Measurements from ENCODE around the gene CD24.

DNA sequence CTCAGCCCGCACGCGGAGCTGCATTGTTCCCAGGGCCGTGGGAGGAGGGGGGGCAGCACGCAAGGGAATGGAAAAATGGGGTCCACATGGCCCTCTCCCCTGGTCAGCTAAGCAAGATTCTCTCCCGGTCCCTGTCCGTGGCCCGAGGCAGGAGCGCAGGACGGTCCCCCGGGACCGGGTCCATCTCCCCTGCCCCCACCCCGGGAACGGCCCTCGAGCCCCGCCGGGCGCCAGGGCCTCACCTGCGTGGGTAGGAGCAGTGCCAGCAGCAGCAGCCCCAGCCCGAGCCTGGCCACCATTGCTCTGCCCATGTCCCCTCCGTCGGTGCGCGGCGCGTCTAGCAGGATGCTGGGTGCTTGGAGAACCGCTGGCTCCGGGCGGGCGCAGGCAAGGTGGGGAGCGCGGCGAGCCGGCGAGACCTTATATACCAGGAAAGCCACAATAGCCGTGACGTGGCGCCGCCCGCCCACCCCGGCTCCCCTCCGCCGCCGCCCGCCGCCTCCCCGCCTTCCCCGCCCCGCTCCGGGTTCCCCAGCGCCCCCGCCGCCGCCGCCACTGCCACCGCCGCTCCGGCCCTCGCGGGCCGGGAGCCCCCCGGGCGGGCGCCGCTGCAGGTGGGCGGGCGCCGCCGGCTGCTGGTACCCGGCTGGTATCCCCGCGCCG lies at the start of gene CD24:
- TF ChIP-seq EP300 (IDR thresholded peaks at IDR 0.05; ENCODE audit: borderline replicate concordance in 1 of 2, low read depth in 2 of 2, low read length in 2 of 2) (no peak), RNF2 (IDR thresholded peaks at IDR 0.05; ENCODE audit: borderline replicate concordance, low read depth, low read length, missing control alignments, poor library complexity, severe bottlenecking) (no peak), POLR2AphosphoS5 (IDR thresholded peaks at IDR 0.05; ENCODE audit: low read depth, low read length) (peak; percentile 88), CTCF (IDR thresholded peaks at IDR 0.05; ENCODE audit: control extremely low read depth in 1 of 3, insufficient read depth in 1 of 3, low read depth in 1 of 3, low read length in 3 of 3) (no peak), CREB1 (IDR thresholded peaks at IDR 0.05) (peak; percentile 69; the same call in 1 of the 2 replicates), TCF12 (IDR thresholded peaks at IDR 0.05; ENCODE audit: low read depth, low read length) (no peak), BACH1 (IDR thresholded peaks at IDR 0.05; ENCODE audit: low read length) (no peak), YY1 (IDR thresholded peaks at IDR 0.05; ENCODE audit: low read depth, low read length) (no peak; the same call in 1 of the 2 replicates), SP2 (IDR thresholded peaks at IDR 0.05; ENCODE audit: low read length) (no peak), CBX8 (IDR thresholded peaks at IDR 0.05; ENCODE audit: borderline replicate concordance, low read depth, low read length) (no peak), POLR2A (IDR thresholded peaks at IDR 0.05; ENCODE audit: control extremely low read depth in 1 of 2, low read depth in 2 of 2, low read length in 2 of 2) (peak; percentile 93 to 97)

Measured in H1 (cell line).